IPS-20b (cell line): Measurements from ENCODE around the gene TRAPPC6A.

Experiments used
- H3K27ac ChIP-seq: one replicate; pipeline ENCODE4 v1.5.1; 2013; ENCODE audit warnings: low read length
- H3K27me3 ChIP-seq: 2 replicates; pipeline ENCODE4 v1.6.1; 2013; ENCODE audit warnings: mild to moderate bottlenecking, low read length, inconsistent platforms; ENCODE audit not compliant: insufficient read depth
- H3K36me3 ChIP-seq: 2 replicates; pipeline ENCODE4 v1.6.1; 2013; ENCODE audit warnings: low read depth, mild to moderate bottlenecking, inconsistent platforms, low read length, moderate library complexity; ENCODE audit not compliant: insufficient read depth
- H3K4me1 ChIP-seq: 2 replicates; pipeline ENCODE4 v1.6.1; 2013; ENCODE audit warnings: mild to moderate bottlenecking, control low read depth, inconsistent platforms, low read length, moderate library complexity; ENCODE audit not compliant: insufficient read depth
- H3K4me3 ChIP-seq: 2 replicates; pipeline ENCODE4 v1.5.1; 2013; ENCODE audit warnings: mild to moderate bottlenecking, low read length, inconsistent platforms
- H3K9ac ChIP-seq: 2 replicates; pipeline ENCODE4 v1.6.1; 2013; ENCODE audit warnings: low read depth, mild to moderate bottlenecking, inconsistent platforms, low read length, moderate library complexity
- H3K9me3 ChIP-seq: 2 replicates; pipeline ENCODE4 v1.6.1; 2013; ENCODE audit warnings: mild to moderate bottlenecking, low read depth, low read length, inconsistent platforms; ENCODE audit not compliant: insufficient read depth

Gene TRAPPC6A

GRCh38 chr19:45150180-45150579 lies 27.9 kb downstream of the TRAPPC6A start:
- H3K36me3 ChIP-seq = no peaks in the 10 kb centered on the region
- H3K27me3 ChIP-seq = peaks cover 45% of the 10 kb centered on the region
- H3K4me3 ChIP-seq = no peak overlapping the region
- no peak overlapping the region for H3K27ac ChIP-seq
- H3K4me1 ChIP-seq = no peaks in the 10 kb centered on the region
- no peak overlapping the region for H3K9ac ChIP-seq
- no peaks in the 10 kb centered on the region for H3K9me3 ChIP-seq

- peaks cover 34% of the 10 kb centered on the region for H3K27me3 ChIP-seq
- H3K9ac ChIP-seq = no peak overlapping the region
- H3K4me3 ChIP-seq = no peak overlapping the region
- H3K27ac ChIP-seq = no peak overlapping the region
- no peaks in the 10 kb centered on the region for H3K4me1 ChIP-seq
- H3K36me3 ChIP-seq = no peaks in the 10 kb centered on the region
- H3K9me3 ChIP-seq = no peaks in the 10 kb centered on the region
Measured at GRCh38 chr19:45149129-45149528, 28.9 kb downstream of the TRAPPC6A start.

- Histone ChIP-seq H3K27ac (no peak overlapping the region), H3K9me3 (no peaks in the 10 kb centered on the region), H3K4me3 (no peak overlapping the region), H3K9ac (no peak overlapping the region), H3K36me3 (peaks cover 5% of the 10 kb centered on the region; the same call in 1 of the 2 replicates), H3K27me3 (peaks cover 24% of the 10 kb centered on the region), H3K4me1 (no peaks in the 10 kb centered on the region)
Measured at GRCh38 chr19:45147835-45148676, 30.0 kb downstream of the TRAPPC6A start.

GRCh38 chr19:45146741-45147205 lies 31.3 kb downstream of the TRAPPC6A start:
- Histone ChIP-seq H3K4me1 (no peaks in the 10 kb centered on the region), H3K9me3 (no peaks in the 10 kb centered on the region), H3K36me3 (peaks cover 16% of the 10 kb centered on the region), H3K27me3 (peaks cover 11% of the 10 kb centered on the region), H3K27ac (no peak overlapping the region), H3K9ac (no peak overlapping the region), H3K4me3 (no peak overlapping the region)

GRCh38 chr19:45146251-45146650 lies 31.8 kb downstream of the TRAPPC6A start:
- H3K27me3 ChIP-seq = peaks cover 6% of the 10 kb centered on the region
- H3K4me1 ChIP-seq = no peaks in the 10 kb centered on the region
- H3K27ac ChIP-seq = no peak overlapping the region
- no peaks in the 10 kb centered on the region for H3K9me3 ChIP-seq
- H3K36me3 ChIP-seq = peaks cover 16% of the 10 kb centered on the region
- H3K4me3 ChIP-seq = no peak overlapping the region
- H3K9ac ChIP-seq = no peak overlapping the region

- H3K27ac ChIP-seq = no peak overlapping the region
- no peaks in the 10 kb centered on the region for H3K9me3 ChIP-seq
- H3K4me3 ChIP-seq = no peak overlapping the region
- H3K4me1 ChIP-seq = no peaks in the 10 kb centered on the region
- H3K9ac ChIP-seq = no peak overlapping the region
- no peaks in the 10 kb centered on the region for H3K27me3 ChIP-seq
- peaks cover 16% of the 10 kb centered on the region for H3K36me3 ChIP-seq
Measured at GRCh38 chr19:45145270-45146189, 32.5 kb downstream of the TRAPPC6A start.

GRCh38 chr19:45144431-45145269 lies 33.4 kb downstream of the TRAPPC6A start:
- Histone ChIP-seq H3K9me3 (no peaks in the 10 kb centered on the region), H3K27me3 (no peaks in the 10 kb centered on the region), H3K4me3 (no peak overlapping the region), H3K4me1 (no peaks in the 10 kb centered on the region), H3K9ac (no peak overlapping the region), H3K36me3 (peaks cover 16% of the 10 kb centered on the region), H3K27ac (no peak overlapping the region)

- no peak overlapping the region for H3K4me3 ChIP-seq
- peaks cover 16% of the 10 kb centered on the region for H3K36me3 ChIP-seq
- H3K9ac ChIP-seq = no peak overlapping the region
- peaks cover 4% of the 10 kb centered on the region; the same call in 1 of the 2 replicates for H3K4me1 ChIP-seq
- no peaks in the 10 kb centered on the region for H3K9me3 ChIP-seq
- H3K27me3 ChIP-seq = no peaks in the 10 kb centered on the region
- no peak overlapping the region for H3K27ac ChIP-seq
Measured at GRCh38 chr19:45142726-45143110, 35.3 kb downstream of the TRAPPC6A start.

GRCh38 chr19:45142016-45142725 lies 35.9 kb downstream of the TRAPPC6A start:
- Histone ChIP-seq H3K4me3 (no peak overlapping the region), H3K9me3 (no peaks in the 10 kb centered on the region), H3K27ac (no peak overlapping the region), H3K27me3 (no peaks in the 10 kb centered on the region), H3K36me3 (peaks cover 16% of the 10 kb centered on the region), H3K4me1 (peaks cover 6% of the 10 kb centered on the region; the same call in 1 of the 2 replicates), H3K9ac (no peak overlapping the region)

GRCh38 chr19:45141203-45141900 lies 36.7 kb downstream of the TRAPPC6A start:
- Histone ChIP-seq H3K36me3 (peaks cover 16% of the 10 kb centered on the region), H3K9ac (no peak overlapping the region), H3K4me1 (peaks cover 8% of the 10 kb centered on the region), H3K4me3 (no peak overlapping the region), H3K27me3 (no peaks in the 10 kb centered on the region), H3K27ac (no peak overlapping the region), H3K9me3 (no peaks in the 10 kb centered on the region)
